ENCODE results near the gene SOD2. TPM values are rescaled to one million over a fixed set of nuclear protein-coding genes. Genes with fewer than 3 reads are reported as not detected.

SOD2 gene
- total and polyA plus RNA-seq, 9 of the 15 experiments (the other 6 are each of a cell fraction or from before 2014, with no cell fraction given), result 39.8 to 140 (median 95.8) TPM

DNA sequence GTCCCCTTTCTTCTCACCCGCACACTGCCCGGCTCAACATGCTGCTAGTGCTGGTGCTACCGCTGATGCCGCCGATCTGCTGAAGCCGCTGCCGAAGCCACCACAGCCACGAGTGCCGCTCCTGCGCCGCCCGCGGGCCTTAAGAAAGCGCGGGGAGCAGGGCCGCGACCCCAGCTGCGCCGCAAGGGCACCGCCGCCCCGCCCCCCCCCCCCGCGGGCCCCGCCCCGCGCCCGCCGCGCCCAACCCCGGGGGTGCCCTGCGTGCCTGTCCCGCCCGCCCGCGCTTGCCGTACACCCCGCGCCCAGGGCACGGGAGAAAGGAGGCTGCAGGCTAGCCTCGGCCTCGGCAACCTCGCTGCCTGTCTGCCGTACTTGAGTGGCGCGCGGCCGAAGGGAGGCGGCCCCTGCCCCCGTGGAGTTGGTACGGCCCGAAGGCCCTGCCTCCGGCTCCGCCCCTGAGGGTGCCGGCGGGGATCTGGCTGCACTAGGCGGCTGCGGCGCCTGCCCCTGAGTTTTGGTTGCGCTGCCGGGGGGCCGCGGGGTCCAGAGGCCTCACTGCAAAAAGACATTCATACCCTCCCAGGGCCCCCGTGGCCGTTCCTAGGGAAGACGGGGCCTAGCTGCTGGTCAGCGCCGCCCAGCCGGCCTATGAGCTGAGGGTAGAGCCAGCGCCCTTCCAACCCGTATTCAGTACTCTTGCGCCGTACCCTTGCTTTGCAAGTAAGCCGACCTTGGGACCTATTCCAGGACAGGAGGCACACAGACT lies at the start of gene SOD2 (continued):
- TF ChIP-seq NR4A1 (CRISPR knock-in tag; IDR thresholded peaks at IDR 0.05) (peak; percentile 15; the same call in 1 of the 2 replicates), NR4A1 (tag; IDR thresholded peaks at IDR 0.05) (no peak), ZNF79 (CRISPR knock-in tag; IDR thresholded peaks at IDR 0.05; ENCODE audit: low read depth) (no peak), ZKSCAN8 (CRISPR knock-in tag; IDR thresholded peaks at IDR 0.05) (no peak), ZNF217 (CRISPR knock-in tag; IDR thresholded peaks at IDR 0.05) (no peak), E4F1 (CRISPR knock-in tag; IDR thresholded peaks at IDR 0.05; ENCODE audit: borderline replicate concordance) (no peak), ZNF23 (CRISPR knock-in tag; IDR thresholded peaks at IDR 0.05) (no peak), JUNB (CRISPR knock-in tag; conservative IDR thresholded peaks at IDR 0.05) (no peak), EHMT2 (IDR thresholded peaks at IDR 0.05) (no peak), ARNT (IDR thresholded peaks at IDR 0.05) (no peak), BACH1 (tag; IDR thresholded peaks at IDR 0.05) (no peak), HNRNPH1 (optimal IDR thresholded peaks at IDR 0.05; ENCODE audit: low read depth, low read length) (no peak), ZNF77 (CRISPR knock-in tag; IDR thresholded peaks at IDR 0.05) (no peak), ZNF445 (CRISPR knock-in tag; IDR thresholded peaks at IDR 0.05; ENCODE audit: low read depth) (no peak), ZBED1 (IDR thresholded peaks at IDR 0.05) (no peak), HDAC1 (IDR thresholded peaks at IDR 0.05) (peak in 1 of 2 experiments; percentile 52; a peak in 1 of 4 replicates), BDP1 (IDR thresholded peaks at IDR 0.05; ENCODE audit: insufficient read depth, insufficient read length) (no peak)
- TF ChIP-seq, protein P1, sequence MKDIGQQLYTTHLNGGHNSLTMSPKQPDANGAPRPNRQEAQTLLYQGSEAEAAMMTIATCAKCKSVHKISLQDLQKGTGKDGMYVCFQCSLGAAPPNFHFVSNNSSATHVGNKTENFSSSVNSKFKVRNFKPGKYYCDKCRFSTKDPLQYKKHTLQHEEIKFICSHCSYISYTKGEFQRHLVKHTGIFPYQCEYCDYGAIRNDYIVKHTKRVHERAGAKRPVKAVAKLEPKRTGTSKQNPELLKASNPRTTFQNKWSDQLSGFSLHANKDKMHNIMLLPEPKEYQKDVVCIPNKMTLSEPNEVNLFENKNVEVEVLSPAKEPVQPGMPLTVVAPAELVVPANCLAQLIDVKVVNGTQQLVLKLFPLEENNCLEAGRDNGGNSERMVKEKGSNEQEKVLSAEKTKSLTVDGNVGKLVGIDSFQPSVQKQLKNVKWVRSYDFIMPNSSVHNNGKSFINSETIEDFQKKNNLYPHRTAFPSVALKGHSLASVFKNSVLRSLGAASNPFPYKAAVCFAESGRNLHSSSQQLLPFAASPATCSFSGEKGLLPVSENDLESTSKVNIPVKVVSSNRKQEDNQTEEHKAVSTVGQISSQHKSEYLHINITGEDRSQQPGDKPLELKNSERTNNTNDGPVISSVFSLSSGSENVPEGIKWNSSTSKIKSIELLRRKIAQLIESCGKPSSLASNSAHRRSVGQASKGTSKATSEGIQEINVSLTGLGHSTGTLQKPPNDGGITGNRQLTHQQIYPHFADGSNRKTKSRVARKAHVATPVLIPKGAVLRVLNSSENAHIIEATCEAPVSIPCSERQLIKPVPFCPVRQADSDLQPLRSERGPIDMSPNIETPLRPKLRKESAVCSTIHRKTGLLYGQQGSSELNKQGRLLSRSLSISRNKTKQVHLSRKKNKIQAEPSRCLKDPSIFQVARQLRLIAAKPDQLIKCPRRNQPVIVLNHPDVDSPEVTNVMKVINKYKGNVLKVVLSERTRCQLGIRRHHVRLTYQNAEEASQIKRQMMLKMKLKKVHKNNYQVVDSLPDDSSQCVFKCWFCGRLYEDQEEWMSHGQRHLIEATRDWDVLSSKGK (CRISPR knock-in tag; IDR thresholded peaks at IDR 0.05), result no peak
- TF ChIP-seq, protein P2, sequence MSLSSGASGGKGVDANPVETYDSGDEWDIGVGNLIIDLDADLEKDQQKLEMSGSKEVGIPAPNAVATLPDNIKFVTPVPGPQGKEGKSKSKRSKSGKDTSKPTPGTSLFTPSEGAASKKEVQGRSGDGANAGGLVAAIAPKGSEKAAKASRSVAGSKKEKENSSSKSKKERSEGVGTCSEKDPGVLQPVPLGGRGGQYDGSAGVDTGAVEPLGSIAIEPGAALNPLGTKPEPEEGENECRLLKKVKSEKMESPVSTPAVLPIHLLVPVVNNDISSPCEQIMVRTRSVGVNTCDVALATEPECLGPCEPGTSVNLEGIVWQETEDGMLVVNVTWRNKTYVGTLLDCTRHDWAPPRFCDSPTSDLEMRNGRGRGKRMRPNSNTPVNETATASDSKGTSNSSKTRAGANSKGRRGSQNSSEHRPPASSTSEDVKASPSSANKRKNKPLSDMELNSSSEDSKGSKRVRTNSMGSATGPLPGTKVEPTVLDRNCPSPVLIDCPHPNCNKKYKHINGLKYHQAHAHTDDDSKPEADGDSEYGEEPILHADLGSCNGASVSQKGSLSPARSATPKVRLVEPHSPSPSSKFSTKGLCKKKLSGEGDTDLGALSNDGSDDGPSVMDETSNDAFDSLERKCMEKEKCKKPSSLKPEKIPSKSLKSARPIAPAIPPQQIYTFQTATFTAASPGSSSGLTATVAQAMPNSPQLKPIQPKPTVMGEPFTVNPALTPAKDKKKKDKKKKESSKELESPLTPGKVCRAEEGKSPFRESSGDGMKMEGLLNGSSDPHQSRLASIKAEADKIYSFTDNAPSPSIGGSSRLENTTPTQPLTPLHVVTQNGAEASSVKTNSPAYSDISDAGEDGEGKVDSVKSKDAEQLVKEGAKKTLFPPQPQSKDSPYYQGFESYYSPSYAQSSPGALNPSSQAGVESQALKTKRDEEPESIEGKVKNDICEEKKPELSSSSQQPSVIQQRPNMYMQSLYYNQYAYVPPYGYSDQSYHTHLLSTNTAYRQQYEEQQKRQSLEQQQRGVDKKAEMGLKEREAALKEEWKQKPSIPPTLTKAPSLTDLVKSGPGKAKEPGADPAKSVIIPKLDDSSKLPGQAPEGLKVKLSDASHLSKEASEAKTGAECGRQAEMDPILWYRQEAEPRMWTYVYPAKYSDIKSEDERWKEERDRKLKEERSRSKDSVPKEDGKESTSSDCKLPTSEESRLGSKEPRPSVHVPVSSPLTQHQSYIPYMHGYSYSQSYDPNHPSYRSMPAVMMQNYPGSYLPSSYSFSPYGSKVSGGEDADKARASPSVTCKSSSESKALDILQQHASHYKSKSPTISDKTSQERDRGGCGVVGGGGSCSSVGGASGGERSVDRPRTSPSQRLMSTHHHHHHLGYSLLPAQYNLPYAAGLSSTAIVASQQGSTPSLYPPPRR (CRISPR knock-in tag; IDR thresholded peaks at IDR 0.05; ENCODE audit: borderline replicate concordance), result peak; percentile 92; the same call in 1 of the 2 replicates
